ENCODE measurements around the gene PRKG2.

The PRKG2 gene

GRCh38 chr4:81204571-81204970 lies 10.5 kb downstream of the PRKG2 start:
- no peak for TF ChIP-seq CTCF (IDR thresholded peaks at IDR 0.05; ENCODE audit: insufficient read depth, low read depth, low read length, missing control alignments)
- H3K4me3 ChIP-seq (ENCODE audit: low read length) = no peak overlapping the region
- DNase-seq (ENCODE audit: low read depth) = no peak

GRCh38 chr4:81199831-81200230 lies 15.2 kb downstream of the PRKG2 start:
- DNase-seq (ENCODE audit: low read depth) = no peak
- TF ChIP-seq CTCF (IDR thresholded peaks at IDR 0.05; ENCODE audit: insufficient read depth, low read depth, low read length, missing control alignments) = no peak

DNA sequence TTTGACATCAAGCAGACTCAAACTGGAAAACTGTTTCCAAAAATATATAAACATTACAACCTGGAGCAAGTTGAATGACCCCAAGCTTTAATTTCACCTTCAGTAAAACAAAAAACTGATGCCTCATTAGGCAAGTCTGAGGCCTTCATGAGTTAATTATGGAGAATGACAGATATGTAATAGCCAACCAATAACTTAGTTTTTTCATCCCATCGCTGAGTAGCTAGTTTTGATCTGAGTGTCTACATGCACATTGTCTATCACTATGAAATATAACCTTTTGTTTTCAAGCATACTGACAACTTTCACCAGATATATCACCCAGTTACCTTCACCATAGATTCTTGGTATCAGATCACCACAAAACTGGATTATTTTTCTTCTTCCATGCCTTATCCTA lies 16.4 kb downstream of the PRKG2 start:
- no peak for TF ChIP-seq CTCF (IDR thresholded peaks at IDR 0.05; ENCODE audit: insufficient read depth, low read depth, low read length, missing control alignments)
- no peak overlapping the region for H3K4me3 ChIP-seq (ENCODE audit: low read length)
- no peak for DNase-seq (ENCODE audit: low read depth)

More at GRCh38 chr4:81199831-81200230, 15.2 kb downstream of the PRKG2 start:
- no peak overlapping the region for H3K4me3 ChIP-seq (ENCODE audit: low read length)

- TF ChIP-seq CTCF (IDR thresholded peaks at IDR 0.05; ENCODE audit: insufficient read depth, low read depth, low read length, missing control alignments) = no peak
- peak; percentile 11 for DNase-seq (ENCODE audit: low read depth)
- H3K4me3 ChIP-seq (ENCODE audit: low read length) = no peak overlapping the region
These were observed 17.0 kb downstream of the PRKG2 start for GRCh38 chr4:81197864-81198524.

DNA sequence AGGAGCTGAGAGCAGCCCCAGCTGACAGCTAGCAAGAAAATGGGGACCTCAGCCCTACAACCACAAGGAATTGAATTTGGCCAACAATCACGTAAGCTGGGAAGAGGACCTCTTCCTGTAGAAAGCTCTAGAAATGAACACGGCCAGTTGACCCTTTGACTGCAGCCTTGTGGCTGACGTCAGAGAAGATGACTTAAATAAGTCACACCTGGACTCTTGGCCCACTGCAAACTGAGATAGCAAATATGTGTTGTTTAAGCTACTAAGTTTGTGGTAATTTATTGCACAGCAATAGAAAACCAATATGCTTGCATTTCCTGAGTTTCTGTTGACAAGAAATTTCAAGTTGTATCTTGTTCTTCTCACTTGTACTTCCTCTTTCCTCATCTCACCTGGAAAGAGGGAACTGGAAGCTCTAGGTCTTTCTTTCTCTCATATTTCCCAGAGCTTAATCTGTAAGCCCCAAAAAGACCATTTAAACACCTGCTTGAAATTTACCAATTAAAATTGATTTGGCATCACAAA lies 18.8 kb downstream of the PRKG2 start:
- TF ChIP-seq CTCF (IDR thresholded peaks at IDR 0.05; ENCODE audit: insufficient read depth, low read depth, low read length, missing control alignments) = no peak
- DNase-seq (ENCODE audit: low read depth) = peak; percentile 72
- H3K4me3 ChIP-seq (ENCODE audit: low read length) = no peak overlapping the region

GRCh38 chr4:81195475-81195874 lies 19.5 kb downstream of the PRKG2 start:
- DNase-seq (ENCODE audit: low read depth) = peak; percentile 6
- no peak for TF ChIP-seq CTCF (IDR thresholded peaks at IDR 0.05; ENCODE audit: insufficient read depth, low read depth, low read length, missing control alignments)

GRCh38 chr4:81194286-81194685 lies 20.7 kb downstream of the PRKG2 start:
- no peak for DNase-seq (ENCODE audit: low read depth)
- no peak for TF ChIP-seq CTCF (IDR thresholded peaks at IDR 0.05; ENCODE audit: insufficient read depth, low read depth, low read length, missing control alignments)
- H3K4me3 ChIP-seq (ENCODE audit: low read length) = no peak overlapping the region

More at GRCh38 chr4:81195475-81195874, 19.5 kb downstream of the PRKG2 start:
- H3K4me3 ChIP-seq (ENCODE audit: low read length) = no peak overlapping the region

All from epithelial cell of esophagus (primary cell).